ENCODE measurements around the gene NEAT1.

- TF ChIP-seq CTCF (IDR thresholded peaks at IDR 0.05 in 4 of 5, conservative IDR thresholded peaks at IDR 0.05 in 1 of 5) (no peak), POLR2A (IDR thresholded peaks at IDR 0.05) (no peak)
Observed at GRCh38 chr11:65395961-65396530, 26.6 kb upstream of the NEAT1 start.

Measured in gastrocnemius medialis (tissue), 4 donors.